ENCODE results near the gene GTF2E1. TPM values are rescaled to one million over a fixed set of nuclear protein-coding genes. Genes with fewer than 3 reads are reported as not detected.

GTF2E1 gene
- total RNA-seq, 4 donors from 2014 or later: 9.0 to 32.4 (median 14.5) TPM

GRCh38 chr3:120802916-120803315 lies 60.4 kb downstream of the GTF2E1 start:
- TF ChIP-seq POLR2A (IDR thresholded peaks at IDR 0.05) (no peak), POLR2AphosphoS5 (IDR thresholded peaks at IDR 0.05) (no peak)
- WGBS, 2 donors (ENCODE audit: low coverage in 1 of 2): 36 to 70% methylated on average over 3 of the region's 3 CpGs
- Histone ChIP-seq H3K27ac (no peak overlapping the region), H3K36me3 (no peaks in the 10 kb centered on the region), H3K27me3 (no peaks in the 10 kb centered on the region), H3K4me1 (peaks cover 0 to 12% (median 5%) of the 10 kb centered on the region in 4 donors), H3K9me3 (no peaks in the 10 kb centered on the region), H3K4me3 (no peak overlapping the region)
- DNase-seq: no peak
- intact Hi-C loops (cut with DNase I; ENCODE audit: low total_unique reads): no loop called here
- in situ Hi-C loops (cut with MboI; ENCODE audit: low pct_ligation_motif_present in 1 of 4, low pct_unique_long_range_greater_than_20kb in 1 of 4, low sequenced_read_pairs in 3 of 4): loop anchor here in 1 of 4 donors (25.0 kb wide), 1 partner anchor 566 kb away; no protein-coding TSS in a partner anchor

- H3K4me3 ChIP-seq: no peak overlapping the region
- TF ChIP-seq POLR2A (IDR thresholded peaks at IDR 0.05): no peak
- no peak for TF ChIP-seq CTCF (IDR thresholded peaks at IDR 0.05)
- no peak for TF ChIP-seq EP300 (IDR thresholded peaks at IDR 0.05; ENCODE audit: low read depth)
- TF ChIP-seq POLR2AphosphoS5 (IDR thresholded peaks at IDR 0.05): no peak
- no peaks in the 10 kb centered on the region for H3K27me3 ChIP-seq
- no peak for DNase-seq
- H3K36me3 ChIP-seq: no peaks in the 10 kb centered on the region
- H3K9me3 ChIP-seq: no peaks in the 10 kb centered on the region
- in situ Hi-C loops (cut with MboI; ENCODE audit: low pct_ligation_motif_present in 1 of 4, low pct_unique_long_range_greater_than_20kb in 1 of 4, low sequenced_read_pairs in 3 of 4): loop anchor here in 1 of 4 donors (25.0 kb wide), 1 partner anchor 579 kb away; no protein-coding TSS in a partner anchor
- 50 to 75% methylated on average over 2 to 4 of the region's 4 CpGs for whole genome bisulfite sequencing, 2 donors (ENCODE audit: low coverage in 1 of 2)
- intact Hi-C loops (cut with DNase I; ENCODE audit: low total_unique reads): no loop called here
- H3K4me1 ChIP-seq: peaks cover 0 to 11% (median 5%) of the 10 kb centered on the region in 4 donors
- no peak overlapping the region for H3K27ac ChIP-seq
Measured at GRCh38 chr3:120816728-120817127, 74.2 kb downstream of the GTF2E1 start.

GRCh38 chr3:120820748-120821147 lies 78.2 kb downstream of the GTF2E1 start:
- DNase-seq: peak; percentile 51
- 44% methylated on average over 3 of the region's 3 CpGs; no CpG with 5 or more reads in 1 of the 2 donors for WGBS, 2 donors (ENCODE audit: low coverage in 1 of 2)
- peak overlapping the region in 1 of 4 donors; percentile 20 for H3K27ac ChIP-seq

GRCh38 chr3:120821426-120821825 lies 78.9 kb downstream of the GTF2E1 start:
- DNase-seq: no peak
- Histone ChIP-seq H3K4me1 (peaks cover 0 to 11% (median 5%) of the 10 kb centered on the region in 4 donors), H3K27me3 (no peaks in the 10 kb centered on the region), H3K4me3 (no peak overlapping the region), H3K27ac (peak overlapping the region in 1 of 4 donors; percentile 20), H3K36me3 (no peaks in the 10 kb centered on the region), H3K9me3 (no peaks in the 10 kb centered on the region)
- no peak for TF ChIP-seq EP300 (IDR thresholded peaks at IDR 0.05; ENCODE audit: low read depth)
- no peak for TF ChIP-seq CTCF (IDR thresholded peaks at IDR 0.05)
- TF ChIP-seq POLR2AphosphoS5 (IDR thresholded peaks at IDR 0.05): no peak
- no peak for TF ChIP-seq POLR2A (IDR thresholded peaks at IDR 0.05)
- intact Hi-C loops (cut with DNase I; ENCODE audit: low total_unique reads) (no loop called here), in situ Hi-C loops (cut with MboI; ENCODE audit: low pct_ligation_motif_present in 1 of 4, low pct_unique_long_range_greater_than_20kb in 1 of 4, low sequenced_read_pairs in 3 of 4) (loop anchor here in 1 of 4 donors (25.0 kb wide), 1 partner anchor 584 kb away; no protein-coding TSS in a partner anchor)

More at GRCh38 chr3:120820748-120821147, 78.2 kb downstream of the GTF2E1 start:
- no peaks in the 10 kb centered on the region for H3K9me3 ChIP-seq
- in situ Hi-C loops (cut with MboI; ENCODE audit: low pct_ligation_motif_present in 1 of 4, low pct_unique_long_range_greater_than_20kb in 1 of 4, low sequenced_read_pairs in 3 of 4) (loop anchor here in 1 of 4 donors (25.0 kb wide), 1 partner anchor 583 kb away; no protein-coding TSS in a partner anchor), intact Hi-C loops (cut with DNase I; ENCODE audit: low total_unique reads) (no loop called here)
- no peaks in the 10 kb centered on the region for H3K27me3 ChIP-seq
- H3K4me3 ChIP-seq: no peak overlapping the region
- TF ChIP-seq POLR2A (IDR thresholded peaks at IDR 0.05): no peak
- peaks cover 0 to 11% (median 5%) of the 10 kb centered on the region in 4 donors for H3K4me1 ChIP-seq
- H3K36me3 ChIP-seq: no peaks in the 10 kb centered on the region

- H3K4me1 ChIP-seq: peaks cover 0 to 11% (median 5%) of the 10 kb centered on the region in 4 donors
- no peak overlapping the region for H3K4me3 ChIP-seq
- 83 to 84% methylated on average over 3 of the region's 3 CpGs for WGBS, 2 donors (ENCODE audit: low coverage in 1 of 2)
- intact Hi-C loops (cut with DNase I; ENCODE audit: low total_unique reads): no loop called here
- H3K27ac ChIP-seq: no peak overlapping the region
- in situ Hi-C loops (cut with MboI; ENCODE audit: low pct_ligation_motif_present in 1 of 4, low pct_unique_long_range_greater_than_20kb in 1 of 4, low sequenced_read_pairs in 3 of 4): loop anchor here in 1 of 4 donors (25.0 kb wide), 1 partner anchor 586 kb away; no protein-coding TSS in a partner anchor
- TF ChIP-seq EP300 (IDR thresholded peaks at IDR 0.05; ENCODE audit: low read depth): no peak
- no peak for TF ChIP-seq POLR2A (IDR thresholded peaks at IDR 0.05)
- no peak for TF ChIP-seq POLR2AphosphoS5 (IDR thresholded peaks at IDR 0.05)
- TF ChIP-seq CTCF (IDR thresholded peaks at IDR 0.05): no peak
- no peaks in the 10 kb centered on the region for H3K27me3 ChIP-seq
- no peaks in the 10 kb centered on the region for H3K9me3 ChIP-seq
- no peaks in the 10 kb centered on the region for H3K36me3 ChIP-seq
- DNase-seq: no peak
Measured at GRCh38 chr3:120823156-120823555, 80.6 kb downstream of the GTF2E1 start.
